HG03521 (cell line): ENCODE data around the gene HDAC9.

Source experiments
- ATAC-seq: cut with Tn5 transposase; IDR thresholded peaks from one replicate; pipeline ENCODE4 v1.9.1; 2021; ENCODE audit warnings: mild to moderate bottlenecking, moderate library complexity; ENCODE audit not compliant: unreplicated experiment

Gene HDAC9

DNA sequence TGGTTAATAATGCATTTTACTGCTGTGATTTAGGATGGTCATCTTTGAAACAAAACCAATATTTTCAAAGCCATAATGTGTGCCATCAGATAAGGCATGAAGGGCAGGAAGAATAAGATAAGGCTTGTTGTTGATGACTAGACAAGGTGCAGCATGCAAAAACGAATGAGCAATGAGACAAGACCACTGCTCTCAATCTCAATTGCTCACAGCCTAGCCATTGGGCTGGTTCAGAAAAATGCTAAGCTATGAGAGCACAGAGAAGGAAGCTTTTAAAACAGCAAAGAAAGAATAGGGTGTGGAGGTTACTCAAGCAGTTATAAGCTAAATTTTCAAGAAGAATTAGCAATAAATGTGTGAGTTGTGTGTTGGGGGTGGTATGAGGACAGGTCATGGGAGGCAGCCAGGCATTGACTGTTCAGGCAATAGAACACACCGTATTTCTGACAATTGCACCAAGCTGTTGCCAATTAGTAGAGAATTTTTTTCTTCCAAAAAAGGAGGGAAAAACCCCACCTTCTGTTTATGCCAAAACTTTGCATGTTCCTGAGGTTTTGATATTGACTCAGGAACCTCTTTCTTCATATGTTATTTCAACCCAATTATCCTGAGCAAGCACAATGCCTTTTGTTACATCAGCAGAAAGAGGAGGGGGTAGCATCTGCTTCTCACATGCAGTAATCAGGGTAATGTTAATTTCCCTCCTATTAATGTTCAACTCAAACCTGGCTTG, 276.5 kb downstream of the HDAC9 start:
- ATAC-seq = no peak

GRCh38 chr7:18772567-18772965, 277.0 kb downstream of the HDAC9 start:
- no peak for ATAC-seq

GRCh38 chr7:18777314-18777713, 281.8 kb downstream of the HDAC9 start:
- no peak for ATAC-seq

DNA sequence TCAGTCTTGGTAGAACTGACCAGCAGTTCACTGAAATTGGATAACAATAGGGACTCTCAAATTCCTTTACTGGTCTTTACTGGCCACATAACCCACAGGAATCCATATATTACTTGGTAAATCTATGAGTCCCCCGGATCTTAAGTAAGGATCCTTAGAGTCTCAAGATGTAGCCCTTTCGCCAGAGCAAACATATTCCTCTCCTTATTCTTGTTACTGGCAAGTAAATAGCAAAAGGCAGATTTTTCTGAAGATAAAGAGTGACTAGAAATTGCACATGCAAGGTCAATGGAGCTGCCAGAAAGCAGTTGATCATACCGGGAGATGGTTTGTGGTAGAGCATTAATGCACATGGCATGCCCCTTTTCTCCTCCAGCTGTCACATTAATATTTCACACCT, 283.0 kb downstream of the HDAC9 start:
- no peak for ATAC-seq

GRCh38 chr7:18780266-18780665, 284.7 kb downstream of the HDAC9 start:
- no peak for ATAC-seq

- no peak for ATAC-seq
These were observed 285.4 kb downstream of the HDAC9 start for GRCh38 chr7:18780938-18781337.

DNA sequence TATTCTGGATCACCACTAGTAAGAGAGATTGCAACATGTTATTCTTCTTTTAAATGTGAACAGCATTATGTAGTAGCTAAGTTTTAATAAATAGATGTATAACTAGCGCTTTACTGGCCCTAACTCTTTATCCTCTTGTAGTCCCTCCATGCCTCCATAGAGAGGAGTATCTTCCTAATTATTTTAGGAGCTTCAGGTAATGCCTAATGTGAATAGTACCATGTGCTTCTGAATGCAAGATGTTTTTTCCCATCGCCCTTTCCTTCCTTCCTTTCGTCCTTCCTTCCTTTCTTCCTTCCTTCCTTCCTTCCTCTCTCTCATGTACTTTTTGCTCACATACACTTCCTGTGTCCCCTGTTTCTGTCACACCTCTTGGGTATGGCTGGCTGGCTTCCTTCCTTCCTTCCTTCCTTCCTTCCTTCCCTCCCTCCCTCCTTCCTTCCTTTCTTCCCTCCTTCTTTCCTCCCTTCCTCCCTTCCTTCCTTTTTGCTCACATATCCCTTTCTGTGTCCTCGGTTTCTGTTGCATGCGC, 290.7 kb downstream of the HDAC9 start:
- ATAC-seq = no peak

- no peak for ATAC-seq
These were observed 291.2 kb downstream of the HDAC9 start for GRCh38 chr7:18786796-18787195.

DNA sequence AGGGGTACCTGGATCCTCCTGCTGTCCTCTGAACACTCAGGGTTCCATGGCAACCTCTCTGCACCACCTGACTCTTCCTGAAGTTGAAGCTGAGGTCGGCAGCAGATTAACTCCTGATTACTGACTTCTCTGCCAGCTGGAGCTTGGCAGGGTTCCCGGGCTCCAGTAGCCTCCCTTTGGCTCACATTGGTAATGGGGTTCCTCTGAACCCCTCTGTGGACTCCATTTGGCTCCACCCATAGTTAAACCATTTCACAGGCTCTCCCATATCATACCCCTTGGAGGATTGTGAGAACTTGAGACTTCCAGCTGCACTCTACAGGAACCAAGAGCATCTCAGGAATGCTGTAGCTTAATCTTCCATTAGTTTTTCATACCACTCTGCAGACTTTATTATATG, 292.5 kb downstream of the HDAC9 start:
- no peak for ATAC-seq

DNA sequence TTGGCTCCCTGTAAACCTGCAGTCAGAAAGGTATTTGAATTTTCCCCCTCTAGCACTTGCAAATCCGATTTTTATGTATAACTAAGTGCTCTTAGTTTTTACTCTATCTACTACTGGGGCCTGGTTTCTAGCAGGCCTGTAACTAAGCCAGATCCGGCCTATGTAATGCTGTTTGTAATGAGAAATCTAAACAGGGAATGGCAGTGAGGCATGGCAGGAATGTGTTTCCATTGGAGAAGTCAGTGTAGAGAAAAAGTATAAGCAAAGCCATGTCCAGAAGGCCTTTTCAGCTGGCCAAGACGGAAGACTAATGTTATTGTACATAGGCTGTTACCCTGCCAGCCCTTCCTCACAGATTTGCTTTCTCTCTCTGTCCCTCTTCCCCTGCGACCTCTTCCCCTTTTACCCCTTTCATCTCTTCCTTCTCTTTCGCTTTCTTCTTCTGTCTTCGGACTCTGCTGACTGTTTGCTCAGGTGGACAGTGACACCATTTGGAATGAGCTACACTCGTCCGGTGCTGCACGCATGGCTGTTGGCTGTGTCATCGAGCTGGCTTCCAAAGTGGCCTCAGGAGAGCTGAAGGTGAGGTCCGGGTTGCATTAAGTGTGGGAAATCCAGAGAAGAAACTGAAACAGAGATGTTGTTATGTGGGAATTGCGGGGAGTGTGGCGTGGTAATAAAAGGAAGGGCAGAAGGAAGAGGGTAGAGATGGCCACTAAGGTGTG, 297.5 kb downstream of the HDAC9 start:
- ATAC-seq = no peak

GRCh38 chr7:18796216-18796615, 300.7 kb downstream of the HDAC9 start:
- ATAC-seq = no peak

- ATAC-seq = no peak
These were observed 302.7 kb downstream of the HDAC9 start for GRCh38 chr7:18798088-18798906.

DNA sequence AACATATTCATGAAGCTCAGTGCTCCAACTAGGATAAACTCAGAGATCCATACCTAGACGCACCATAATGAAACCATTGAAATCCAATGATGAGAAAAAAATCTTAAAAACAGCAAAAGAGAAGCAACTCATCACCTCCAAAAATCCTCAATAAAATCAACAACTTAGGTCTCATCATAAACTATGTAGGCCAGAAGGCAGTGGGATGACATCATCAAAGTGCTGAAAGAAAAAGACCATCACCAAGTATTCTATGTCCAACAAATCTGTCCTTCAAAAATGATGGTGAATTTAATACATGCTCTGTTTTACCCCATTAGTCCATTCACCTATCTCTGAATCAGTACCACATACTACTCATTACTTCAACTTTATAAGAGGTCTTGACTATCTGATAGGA, 304.4 kb downstream of the HDAC9 start:
- ATAC-seq = no peak

DNA sequence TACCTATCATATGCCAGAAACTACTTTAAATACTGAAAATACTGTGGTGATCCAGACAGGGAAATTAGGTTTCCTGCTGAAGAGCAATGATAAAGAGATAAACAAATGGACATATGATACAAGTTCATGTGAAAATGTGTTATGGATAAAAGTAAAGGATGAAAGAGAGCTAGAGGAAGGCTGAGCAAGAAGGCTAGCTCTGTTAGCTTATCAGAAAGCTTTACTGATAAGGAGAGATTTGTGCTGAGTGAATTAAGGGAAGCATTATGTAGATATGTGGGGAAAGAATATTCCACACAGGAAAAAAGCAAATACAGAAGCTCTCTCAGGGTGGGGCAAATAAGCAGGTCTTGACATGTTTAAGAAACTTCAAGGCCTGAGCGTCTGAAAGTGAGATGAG, 308.4 kb downstream of the HDAC9 start:
- ATAC-seq = no peak

DNA sequence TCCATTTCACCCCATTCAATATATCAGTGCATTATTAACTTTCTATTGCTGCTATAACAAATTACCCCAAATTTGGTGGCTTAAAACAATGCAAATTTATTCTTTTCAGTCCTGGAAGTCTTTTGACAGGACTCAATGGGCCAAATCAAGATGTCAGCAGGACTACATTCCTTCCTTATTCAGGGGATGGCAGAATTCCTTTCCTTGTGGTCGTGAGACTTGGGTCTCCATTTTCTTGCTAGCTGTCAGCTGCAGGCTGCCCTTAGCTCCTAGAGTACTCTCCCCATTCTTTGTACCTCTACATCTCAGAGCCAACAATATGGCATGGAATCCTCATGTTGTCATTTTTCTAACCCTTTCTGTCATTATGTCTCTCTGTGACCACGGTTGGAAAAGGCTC, 310.6 kb downstream of the HDAC9 start:
- ATAC-seq = no peak

DNA sequence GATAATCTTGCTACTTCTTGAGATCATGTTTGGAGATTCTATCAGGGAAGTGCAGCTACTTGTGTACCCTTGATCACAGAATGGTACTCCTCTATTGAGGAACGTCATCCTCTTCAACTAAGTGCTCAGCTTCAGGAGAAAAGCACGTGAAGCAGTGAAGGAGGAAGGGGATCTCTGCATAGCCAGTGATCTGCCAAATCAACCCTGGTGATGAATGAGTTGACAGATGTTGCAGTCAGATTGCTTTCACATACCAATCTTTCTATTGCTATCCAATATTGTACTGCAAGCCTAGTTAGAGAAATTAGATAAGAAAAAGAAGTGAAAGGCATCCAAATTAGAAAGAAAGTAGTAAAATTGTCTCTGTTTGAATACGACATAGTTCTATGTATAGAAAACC, 312.5 kb downstream of the HDAC9 start:
- no peak for ATAC-seq

- no peak for ATAC-seq
These were observed 319.9 kb downstream of the HDAC9 start for GRCh38 chr7:18815261-18815960.

DNA sequence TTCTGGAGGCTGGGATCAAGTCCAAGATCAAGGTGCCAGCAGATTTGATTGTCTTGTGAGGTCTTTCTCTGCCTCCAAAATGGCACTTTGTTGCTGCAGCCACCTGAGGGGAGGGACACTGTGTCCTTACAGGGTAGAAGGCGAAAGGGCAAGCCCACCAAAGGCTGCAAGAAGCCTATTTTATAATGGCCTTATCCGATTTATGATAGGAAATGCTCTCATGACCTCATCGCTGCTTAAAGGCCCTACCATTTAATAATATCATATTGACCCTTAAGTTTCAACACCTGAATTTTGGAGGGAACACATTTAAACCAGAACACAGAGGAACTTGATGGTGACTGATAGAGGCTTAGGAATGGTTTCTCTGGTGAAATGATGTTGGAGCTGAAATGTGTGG, 325.4 kb downstream of the HDAC9 start:
- no peak for ATAC-seq

- no peak for ATAC-seq
These were observed 326.0 kb downstream of the HDAC9 start for GRCh38 chr7:18821554-18821953.

DNA sequence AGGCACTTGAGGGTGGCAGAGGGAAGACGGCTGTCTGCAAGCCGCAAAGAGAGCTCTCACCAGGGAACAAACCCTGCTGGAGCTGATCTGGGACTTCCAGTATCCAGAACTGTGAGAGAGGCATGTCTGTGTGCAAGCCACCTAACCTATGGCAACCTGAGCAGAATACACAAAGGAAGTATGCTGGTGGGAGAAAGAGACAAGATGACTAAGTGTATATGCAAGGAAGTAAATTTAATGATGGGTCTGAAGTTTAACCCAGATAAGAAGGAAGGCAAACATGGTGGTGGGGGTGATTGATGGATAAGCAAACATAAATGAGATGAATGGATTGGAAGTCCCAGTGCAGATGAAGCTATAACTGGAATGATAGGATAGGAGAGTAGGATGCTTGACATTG, 328.6 kb downstream of the HDAC9 start:
- no peak for ATAC-seq
